Right atrium auricular region (tissue), 2 donors: ENCODE measurements around the gene CEP57. TPM values are rescaled to one million over a fixed set of nuclear protein-coding genes. Genes with fewer than 3 reads are reported as not detected.
A peak's percentile ranks its signal among the peaks of the same experiment; 100 is the strongest.

Experiments used
- DNase-seq: peaks from one replicate; pipeline ENCODE4 v3.0.0-alpha.2; 2019; ENCODE audit warnings: low spot score
- H3K27ac ChIP-seq, 2 donors: fragments of 200-600 bp; sonication (generic); 1 replicate in 1 of 2; 2 replicates in 1 of 2; pipeline ENCODE4 v1.5.1; 2016 to 2019
- H3K27me3 ChIP-seq, 2 donors: fragments of 200-600 bp; sonication (generic); one replicate each; pipeline versions ENCODE4 v1.5.1 to v1.6.0; 2017 to 2019
- H3K36me3 ChIP-seq: fragments of 200-600 bp; sonication (generic); one replicate; pipeline ENCODE4 v1.5.1; 2016
- H3K4me1 ChIP-seq, 2 donors: fragments of 200-600 bp; sonication (generic); one replicate each; pipeline versions ENCODE4 v1.5.1 to v1.6.0; 2017 to 2019
- H3K4me3 ChIP-seq, 2 donors: fragments of 200-600 bp; sonication (generic); 1 replicate in 1 of 2; 2 replicates in 1 of 2; pipeline ENCODE4 v1.5.1; 2017 to 2019; ENCODE audit warnings: mild to moderate bottlenecking in 1 of 2, moderate library complexity in 1 of 2
- H3K9me3 ChIP-seq, 2 donors: fragments of 200-600 bp; sonication (generic); one replicate each; pipeline ENCODE4 v1.5.1; 2019
- CTCF ChIP-seq, 2 donors: fragments of 200-600 bp; sonication (generic); IDR thresholded peaks; one replicate each; pipeline ENCODE4 v1.5.1; 2019; ENCODE audit warnings: antibody characterized with exemption in 2 of 2
- total RNA-seq, 2 donors: library from RNA; depleted of rRNA; stranded (reverse); fragments of >200 nt; gene quantifications; one replicate each; pipeline ENCODE4 v1.1.0, GENCODE V29; 2016

The CEP57 gene
- 10 to 100 TPM; 16.1 to 20.0 TPM for total RNA-seq

GRCh38 chr11:95790123-95790932 is at the start of gene CEP57:
Gene CEP57 (plus strand): TSS chr11:95790498. CDS start chr11:95790699, 201 bp downstream.
- TF ChIP-seq CTCF (IDR thresholded peaks at IDR 0.05) = no peak
- Histone ChIP-seq H3K27me3 (no peaks in the 10 kb centered on the region), H3K36me3 (peaks cover 9% of the 10 kb centered on the region), H3K4me1 (peaks cover 0 to 22% of the 10 kb centered on the region in 2 donors), H3K4me3 (peak within 1 kb of the TSS; percentile 94 to 98), H3K27ac (peak within 1 kb of the TSS; percentile 99 to 100), H3K9me3 (no peaks in the 10 kb centered on the region)
- peak; percentile 96 for DNase-seq

- no peak for TF ChIP-seq CTCF (IDR thresholded peaks at IDR 0.05)
- Histone ChIP-seq H3K36me3 (no peaks in the 10 kb centered on the region), H3K27me3 (no peaks in the 10 kb centered on the region), H3K4me3 (no peak overlapping the region), H3K4me1 (no peaks in the 10 kb centered on the region), H3K27ac (no peak overlapping the region), H3K9me3 (no peaks in the 10 kb centered on the region)
- DNase-seq = no peak
Measured at GRCh38 chr11:95750101-95750500, 40.2 kb upstream of the CEP57 start.

- Histone ChIP-seq H3K36me3 (no peaks in the 10 kb centered on the region), H3K9me3 (no peaks in the 10 kb centered on the region), H3K27ac (no peak overlapping the region), H3K27me3 (no peaks in the 10 kb centered on the region), H3K4me1 (no peaks in the 10 kb centered on the region), H3K4me3 (no peak overlapping the region)
- no peak for TF ChIP-seq CTCF (IDR thresholded peaks at IDR 0.05)
- no peak for DNase-seq
Measured at GRCh38 chr11:95751515-95751914, 38.8 kb upstream of the CEP57 start.

DNA sequence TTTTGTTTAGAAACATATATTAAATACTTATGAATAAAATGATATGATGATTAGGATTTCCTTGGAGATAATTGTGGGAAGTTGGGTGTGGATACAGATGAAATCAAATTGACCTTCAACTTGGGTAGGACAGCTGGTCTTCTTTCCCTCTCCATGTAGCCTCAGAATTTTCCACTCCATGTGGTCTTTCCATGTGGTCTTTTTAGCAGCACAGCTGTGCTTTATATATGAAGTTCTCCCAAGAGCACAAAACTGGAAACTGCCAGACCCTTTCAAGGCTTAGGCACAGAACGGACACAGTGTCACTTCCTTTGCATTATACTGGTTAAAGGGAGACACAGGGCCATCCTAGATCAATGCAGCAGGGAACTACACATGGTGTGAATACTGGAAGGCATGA is 29.4 kb upstream of the CEP57 start:
- no peak overlapping the region for H3K4me3 ChIP-seq
- H3K9me3 ChIP-seq = no peaks in the 10 kb centered on the region
- no peak for DNase-seq
- H3K27ac ChIP-seq = no peak overlapping the region
- no peaks in the 10 kb centered on the region for H3K27me3 ChIP-seq
- no peaks in the 10 kb centered on the region for H3K4me1 ChIP-seq
- H3K36me3 ChIP-seq = no peaks in the 10 kb centered on the region
- no peak for TF ChIP-seq CTCF (IDR thresholded peaks at IDR 0.05)

- Histone ChIP-seq H3K9me3 (no peaks in the 10 kb centered on the region), H3K27ac (no peak overlapping the region), H3K4me1 (no peaks in the 10 kb centered on the region), H3K27me3 (no peaks in the 10 kb centered on the region), H3K4me3 (no peak overlapping the region), H3K36me3 (no peaks in the 10 kb centered on the region)
- TF ChIP-seq CTCF (IDR thresholded peaks at IDR 0.05) = no peak
- no peak for DNase-seq
Measured at GRCh38 chr11:95762534-95762933, 27.8 kb upstream of the CEP57 start.
